ENCODE data around the gene SLC25A1. TPM values are rescaled to one million over a fixed set of nuclear protein-coding genes. Genes with fewer than 3 reads are reported as not detected.

The SLC25A1 gene
- total RNA-seq, 1 donor, result 63.7 TPM

GRCh38 chr22:19175026-19175601, 3.4 kb downstream of the SLC25A1 start:
- TF ChIP-seq CTCF (IDR thresholded peaks at IDR 0.05; ENCODE audit: extremely low read depth, low read depth, low read length), result no peak
- Histone ChIP-seq H3K4me3 (ENCODE audit: insufficient read depth, low read length) (no peak overlapping the region), H2AFZ (ENCODE audit: low read length) (no peak overlapping the region), H3K4me2 (ENCODE audit: insufficient read depth, low read length) (peak overlapping the region; percentile 17), H3K36me3 (ENCODE audit: insufficient read depth, low read length) (peaks cover 3% of the 10 kb centered on the region), H3K27ac (ENCODE audit: low read depth, low read length) (peak overlapping the region; percentile 71), H3K79me2 (ENCODE audit: insufficient read depth, low read length) (peaks cover 77% of the 10 kb centered on the region), H3K27me3 (ENCODE audit: insufficient read depth, low read length) (peaks cover under 1% of the 10 kb centered on the region), H4K20me1 (ENCODE audit: insufficient read depth, low read length) (peaks cover 40% of the 10 kb centered on the region), H3K9me3 (ENCODE audit: low read depth, low read length) (no peaks in the 10 kb centered on the region), H3K4me1 (ENCODE audit: insufficient read depth, low read length) (peaks cover 43% of the 10 kb centered on the region)
- DNase-seq (ENCODE audit: insufficient read length, low spot score, missing footprints), result peak; percentile 72

- H3K4me2 ChIP-seq (ENCODE audit: insufficient read depth, low read length), result peak overlapping the region; percentile 17
- H4K20me1 ChIP-seq (ENCODE audit: insufficient read depth, low read length), result peaks cover 40% of the 10 kb centered on the region
- TF ChIP-seq CTCF (IDR thresholded peaks at IDR 0.05; ENCODE audit: extremely low read depth, low read depth, low read length), result no peak
- peak overlapping the region; percentile 71 for H3K27ac ChIP-seq (ENCODE audit: low read depth, low read length)
- DNase-seq (ENCODE audit: insufficient read length, low spot score, missing footprints), result peak; percentile 96
- H3K9me3 ChIP-seq (ENCODE audit: low read depth, low read length), result no peaks in the 10 kb centered on the region
- peaks cover 8% of the 10 kb centered on the region for H3K27me3 ChIP-seq (ENCODE audit: insufficient read depth, low read length)
- H3K4me1 ChIP-seq (ENCODE audit: insufficient read depth, low read length), result peaks cover 43% of the 10 kb centered on the region
- no peak overlapping the region for H2AFZ ChIP-seq (ENCODE audit: low read length)
- H3K79me2 ChIP-seq (ENCODE audit: insufficient read depth, low read length), result peaks cover 78% of the 10 kb centered on the region
- H3K4me3 ChIP-seq (ENCODE audit: insufficient read depth, low read length), result no peak overlapping the region
- H3K36me3 ChIP-seq (ENCODE audit: insufficient read depth, low read length), result peaks cover 3% of the 10 kb centered on the region
Observed at GRCh38 chr22:19174106-19175025, 4.2 kb downstream of the SLC25A1 start.

- Histone ChIP-seq H3K4me2 (ENCODE audit: insufficient read depth, low read length) (peak overlapping the region; percentile 93), H3K79me2 (ENCODE audit: insufficient read depth, low read length) (peaks cover 78% of the 10 kb centered on the region), H3K4me3 (ENCODE audit: insufficient read depth, low read length) (peak overlapping the region; percentile 99), H3K27me3 (ENCODE audit: insufficient read depth, low read length) (peaks cover 19% of the 10 kb centered on the region), H3K36me3 (ENCODE audit: insufficient read depth, low read length) (peaks cover 3% of the 10 kb centered on the region), H3K4me1 (ENCODE audit: insufficient read depth, low read length) (peaks cover 39% of the 10 kb centered on the region), H4K20me1 (ENCODE audit: insufficient read depth, low read length) (peaks cover 40% of the 10 kb centered on the region), H2AFZ (ENCODE audit: low read length) (no peak overlapping the region), H3K9me3 (ENCODE audit: low read depth, low read length) (no peaks in the 10 kb centered on the region), H3K27ac (ENCODE audit: low read depth, low read length) (peak overlapping the region; percentile 90)
- peak; percentile 58 for DNase-seq (ENCODE audit: insufficient read length, low spot score, missing footprints)
- no peak for TF ChIP-seq CTCF (IDR thresholded peaks at IDR 0.05; ENCODE audit: extremely low read depth, low read depth, low read length)
Observed at GRCh38 chr22:19173047-19174035, 5.2 kb downstream of the SLC25A1 start.
